Panc1 (cell line): ENCODE data around the gene CCDC191. TPM values are rescaled to one million over a fixed set of nuclear protein-coding genes. Genes with fewer than 3 reads are reported as not detected.

Experiments used
- ATAC-seq: fragments of 200-7000 bp; cut with Tn5 transposase; 2 replicates; pipeline ENCODE4 v1.9.1; 2020; ENCODE audit warnings: mild to moderate bottlenecking, moderate library complexity
- BruUV-seq: library from RNA; stranded (reverse); fragments of 400-500 nt; replicated peaks from 2 replicates; lab custom pipeline; 2021; lab: Mats Ljungman, UMichigan
- CTCF ChIA-PET: fragments of 300-600 bp; sonication (Branson Sonifier 250); formaldehyde crosslinking; loops from one replicate; lab custom pipeline; 2022; ENCODE audit warnings: antibody characterized with exemption; lab: Charles Lee
- POLR2A ChIA-PET: fragments of 300-600 bp; sonication (Branson Sonifier 250); formaldehyde crosslinking; loops from one replicate; lab custom pipeline; 2022; ENCODE audit warnings: antibody characterized with exemption; lab: Charles Lee
- DNase-seq: peaks from one replicate; pipeline ENCODE4 v3.0.0-alpha.2; 2010; ENCODE audit warnings: low read depth, low spot score
- H3K27ac ChIP-seq: 2 replicates; pipeline ENCODE4 v1.5.1; 2011; ENCODE audit warnings: mild to moderate bottlenecking, low read length, inconsistent platforms
- H3K27me3 ChIP-seq: fragments of 200-500 bp; sonication (Bioruptor generic); 2 replicates; pipeline ENCODE4 v1.6.0; 2014; ENCODE audit warnings: low read length, inconsistent platforms; ENCODE audit not compliant: control insufficient read depth, insufficient read depth
- H3K36me3 ChIP-seq: fragments of 200-500 bp; sonication (Bioruptor generic); 2 replicates; pipeline ENCODE4 v1.5.1; 2014; ENCODE audit warnings: inconsistent platforms, mild to moderate bottlenecking, low read length, moderate library complexity; ENCODE audit not compliant: control insufficient read depth, insufficient read depth
- H3K4me1 ChIP-seq: 2 replicates; pipeline ENCODE4 v1.5.1; 2011; ENCODE audit warnings: inconsistent platforms, mild to moderate bottlenecking, low read length, moderate library complexity; ENCODE audit not compliant: control insufficient read depth, insufficient read depth
- H3K4me3 ChIP-seq, 2 experiments: 2 replicates each; pipeline ENCODE4 v1.5.1; 2011 to 2012; ENCODE audit warnings: low read depth in 2 of 2, low read length in 2 of 2, mild to moderate bottlenecking in 2 of 2, inconsistent platforms in 1 of 2, moderate library complexity in 1 of 2
- H3K9me3 ChIP-seq: fragments of 200-500 bp; sonication (Bioruptor generic); 2 replicates; pipeline ENCODE4 v1.5.1; 2014; ENCODE audit warnings: low read depth, mild to moderate bottlenecking, inconsistent platforms, low read length, moderate library complexity; ENCODE audit not compliant: control insufficient read depth, insufficient read depth
- CTCF ChIP-seq: fragments of 450-650 bp; IDR thresholded peaks from 2 replicates; pipeline ENCODE4 v1.5.1; 2017; ENCODE audit warnings: mild to moderate bottlenecking
- POLR2AphosphoS5 ChIP-seq: IDR thresholded peaks from 2 replicates; pipeline ENCODE4 v1.6.1; 2012; ENCODE audit warnings: mild to moderate bottlenecking, low read depth, low read length, moderate library complexity
- REST ChIP-seq, 2 experiments: IDR thresholded peaks; 2 replicates each; pipeline ENCODE4 v1.6.1; 2011 to 2012; ENCODE audit warnings: low read depth in 2 of 2, control low read depth in 1 of 2, low read length in 1 of 2, mild to moderate bottlenecking in 1 of 2, moderate library complexity in 1 of 2; ENCODE audit not compliant: insufficient read depth in 1 of 2
- SIN3A ChIP-seq: IDR thresholded peaks from 2 replicates; pipeline ENCODE4 v1.6.1; 2012; ENCODE audit warnings: low read depth, mild to moderate bottlenecking, low read length, moderate library complexity, borderline replicate concordance; ENCODE audit not compliant: insufficient read depth
- TCF7L2 ChIP-seq: IDR thresholded peaks from 2 replicates; pipeline ENCODE4 v1.6.1; 2011; ENCODE audit warnings: mild to moderate bottlenecking, low read depth, low read length, inconsistent platforms
- in situ Hi-C: cut with HindIII; loops from 2 replicates; pipeline ENCODE4 v1.10.0; 2016; ENCODE audit warnings: low sequenced_read_pairs, low pct_unique_long_range_greater_than_20kb
- intact Hi-C: fragments of 100-400 bp; cut with micrococcal nuclease; formaldehyde crosslinking; loops from one replicate; pipeline ENCODE4 v1.10.0; 2022; ENCODE audit not compliant: unreplicated experiment
- total RNA-seq: library from RNA; stranded (reverse); gene quantifications from one replicate; pipeline ENCODE4 v1.2.1, GENCODE V29; 2021; ENCODE audit not compliant: unreplicated experiment

Gene CCDC191
- total RNA-seq, 1 experiment from 2014 or later, result 5.6 TPM

- Histone ChIP-seq H3K27ac (no peak overlapping the region), H3K9me3 (no peaks in the 10 kb centered on the region), H3K36me3 (no peaks in the 10 kb centered on the region), H3K4me1 (no peaks in the 10 kb centered on the region), H3K4me3 (no peak overlapping the region), H3K27me3 (no peaks in the 10 kb centered on the region)
- no TSS peak for BruUV-seq
- TF ChIP-seq CTCF (no peak), SIN3A (no peak)
- no peak for ATAC-seq
- ChIA-PET POLR2A (no interaction called here), CTCF (no interaction called here)
- in situ Hi-C loops, result no loop called here
- DNase-seq, result no peak
- intact Hi-C loops, result no loop called here
These were observed 35.4 kb downstream of the CCDC191 start for GRCh38 chr3:114020907-114021306.

GRCh38 chr3:114019486-114019885 lies 36.8 kb downstream of the CCDC191 start:
- BruUV-seq, result no TSS peak
- ATAC-seq, result no peak

More at GRCh38 chr3:114019486-114019885, 36.8 kb downstream of the CCDC191 start:
- in situ Hi-C loops, result no loop called here
- Histone ChIP-seq H3K27me3 (no peaks in the 10 kb centered on the region), H3K9me3 (no peaks in the 10 kb centered on the region), H3K4me1 (no peaks in the 10 kb centered on the region), H3K36me3 (no peaks in the 10 kb centered on the region), H3K4me3 (no peak overlapping the region), H3K27ac (no peak overlapping the region)
- ChIA-PET CTCF (no interaction called here), POLR2A (no interaction called here)
- intact Hi-C loops, result no loop called here
- DNase-seq, result no peak
- TF ChIP-seq CTCF (no peak), REST (IDR thresholded peaks at IDR 0.05; ENCODE audit: insufficient read depth in 1 of 2, low read depth in 2 of 2, low read length in 1 of 2) (no peak), TCF7L2 (no peak), POLR2AphosphoS5 (no peak), SIN3A (no peak)
